ENCODE data around the gene MPP1.
"Not testable (repeated sequence)": the region's sequence is repeated elsewhere in the genome, so short reads cannot be mapped to it uniquely, and the experiment has no call there.

Gene MPP1

GRCh38 chrX:154829134-154829533 is 23.8 kb upstream of the MPP1 start:
- TF ChIP-seq CTCF (IDR thresholded peaks at IDR 0.05; ENCODE audit: extremely low read depth, missing control alignments), result no peak
- DNase-seq (ENCODE audit: low spot score), result no peak

GRCh38 chrX:154828016-154828408 is 22.7 kb upstream of the MPP1 start:
- no peak for DNase-seq (ENCODE audit: low spot score)
- TF ChIP-seq CTCF (IDR thresholded peaks at IDR 0.05; ENCODE audit: extremely low read depth, missing control alignments), result no peak

- DNase-seq (ENCODE audit: low spot score), result peak; percentile 42
- no peak for TF ChIP-seq CTCF (IDR thresholded peaks at IDR 0.05; ENCODE audit: extremely low read depth, missing control alignments)
Observed at GRCh38 chrX:154827194-154828015, 22.1 kb upstream of the MPP1 start.

- DNase-seq (ENCODE audit: low spot score), result not testable (repeated sequence)
Observed at GRCh38 chrX:154825586-154825985, 20.3 kb upstream of the MPP1 start.

GRCh38 chrX:154824638-154825037 is 19.4 kb upstream of the MPP1 start:
- TF ChIP-seq CTCF (IDR thresholded peaks at IDR 0.05; ENCODE audit: extremely low read depth, missing control alignments), result no peak
- DNase-seq (ENCODE audit: low spot score), result no peak

- no peak for TF ChIP-seq CTCF (IDR thresholded peaks at IDR 0.05; ENCODE audit: extremely low read depth, missing control alignments)
- DNase-seq (ENCODE audit: low spot score), result no peak
Observed at GRCh38 chrX:154822029-154822428, 16.7 kb upstream of the MPP1 start.

- no peak for TF ChIP-seq CTCF (IDR thresholded peaks at IDR 0.05; ENCODE audit: extremely low read depth, missing control alignments)
- DNase-seq (ENCODE audit: low spot score), result no peak
Observed at GRCh38 chrX:154821523-154821922, 16.2 kb upstream of the MPP1 start.

- TF ChIP-seq CTCF (IDR thresholded peaks at IDR 0.05; ENCODE audit: extremely low read depth, missing control alignments), result no peak
- DNase-seq (ENCODE audit: low spot score), result no peak
Observed at GRCh38 chrX:154819771-154820341, 14.6 kb upstream of the MPP1 start.

All from GM20000 (cell line).